GM21526 (cell line): ENCODE data around the gene GMPS.
"Not testable (repeated sequence)": the region's sequence is repeated elsewhere in the genome, so short reads cannot be mapped to it uniquely, and the experiment has no call there.

Experiments
- ATAC-seq: cut with Tn5 transposase; IDR thresholded peaks from one replicate; pipeline ENCODE4 v1.9.1; 2021; ENCODE audit warnings: moderate library complexity; ENCODE audit not compliant: unreplicated experiment, low FRiP score

Gene GMPS

DNA sequence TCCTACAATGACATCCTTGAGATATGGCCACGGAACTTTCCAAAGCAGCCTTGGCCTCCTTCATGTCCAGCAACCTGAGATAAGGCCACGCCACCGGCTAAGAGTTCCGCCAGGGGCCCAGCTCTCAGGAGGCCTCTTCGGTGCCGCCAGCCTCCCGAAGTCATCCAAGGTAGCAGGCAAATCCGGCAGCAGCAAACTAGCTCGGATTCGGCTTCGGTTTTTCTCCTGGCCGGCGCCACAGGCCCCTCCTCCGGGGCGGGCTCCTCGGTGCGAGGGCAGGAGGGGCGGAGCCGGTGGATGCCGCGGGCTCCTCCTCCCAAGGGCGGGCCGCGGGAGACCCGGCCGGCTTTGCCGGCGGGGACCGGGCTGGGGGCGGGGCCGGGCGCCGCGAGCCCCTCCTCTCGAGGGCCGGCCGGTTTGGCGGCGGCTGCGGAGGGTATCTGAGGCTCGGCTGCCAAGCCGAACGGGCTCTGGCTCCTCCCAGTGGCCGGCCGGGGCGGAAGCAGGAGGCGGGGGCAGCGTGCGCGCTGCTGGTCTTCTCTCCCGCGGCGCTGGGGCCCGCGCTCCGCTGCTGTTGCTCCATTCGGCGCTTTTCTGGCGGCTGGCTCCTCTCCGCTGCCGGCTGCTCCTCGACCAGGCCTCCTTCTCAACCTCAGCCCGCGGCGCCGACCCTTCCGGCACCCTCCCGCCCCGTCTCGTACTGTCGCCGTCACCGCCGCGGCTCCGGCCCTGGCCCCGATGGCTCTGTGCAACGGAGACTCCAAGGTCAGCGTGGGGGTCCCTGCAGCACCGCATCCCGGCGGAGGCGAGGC is at the start of gene GMPS:
TSS of gene GMPS (plus strand) at position 518 of the 812 bp plus-strand sequence. CDS start at position 739, 221 bp downstream.
- ATAC-seq: peak; percentile 92

- ATAC-seq: not testable (repeated sequence)
Observed at GRCh38 chr3:155828490-155829098, 41.9 kb upstream of the GMPS start.

DNA sequence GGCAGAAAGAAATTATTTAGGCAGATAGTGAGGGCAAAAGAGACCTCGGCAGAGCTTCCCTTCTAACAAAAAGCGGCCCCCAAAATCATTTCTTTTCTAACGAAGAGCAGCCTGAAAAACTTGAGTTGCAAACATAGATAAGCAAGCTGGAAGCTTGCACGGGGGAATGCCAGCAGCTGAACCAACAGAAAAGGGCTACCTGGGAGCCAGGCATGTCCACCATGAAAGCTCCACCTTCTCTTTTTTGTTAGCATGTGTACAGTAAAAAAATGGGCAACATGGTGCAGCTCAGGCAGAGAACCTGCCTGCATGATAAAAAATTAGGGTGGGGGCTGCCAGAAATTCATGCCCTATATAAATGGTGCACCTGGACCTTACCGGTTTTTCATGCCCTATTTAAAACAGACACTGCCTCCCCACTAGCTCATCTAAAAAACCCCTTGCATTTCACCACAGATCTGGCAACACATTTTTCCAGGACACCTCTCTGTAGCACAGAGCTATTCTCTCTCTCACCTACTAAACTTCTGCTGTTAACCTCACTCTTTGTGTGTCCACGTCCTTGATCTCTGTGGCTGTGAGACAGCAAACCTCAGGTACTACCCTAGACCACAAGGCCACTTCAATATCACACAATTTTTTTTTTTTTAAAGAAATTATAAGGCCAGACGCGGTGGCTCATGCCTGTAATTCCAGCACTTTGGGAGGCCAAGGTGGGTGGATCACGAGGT is 34.9 kb upstream of the GMPS start:
- no peak for ATAC-seq

DNA sequence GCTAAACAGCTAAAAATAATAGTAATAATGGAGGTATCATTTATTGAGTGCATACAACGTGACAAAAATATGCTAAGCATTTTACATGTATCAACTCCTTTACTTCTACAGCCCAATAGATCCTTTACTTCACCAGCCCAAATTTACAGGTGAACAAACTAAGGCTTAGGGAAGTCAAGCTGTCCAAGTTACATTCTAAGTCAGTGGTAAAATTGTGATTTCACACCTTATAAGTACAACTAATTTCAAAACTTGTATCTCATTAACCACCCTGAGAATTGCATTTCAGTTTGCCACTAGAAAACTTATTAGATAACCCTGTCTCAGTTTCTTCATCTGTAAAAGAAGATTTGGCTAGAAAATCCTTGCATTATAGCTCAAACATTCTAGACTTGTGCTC is 26.9 kb upstream of the GMPS start:
- no peak for ATAC-seq

DNA sequence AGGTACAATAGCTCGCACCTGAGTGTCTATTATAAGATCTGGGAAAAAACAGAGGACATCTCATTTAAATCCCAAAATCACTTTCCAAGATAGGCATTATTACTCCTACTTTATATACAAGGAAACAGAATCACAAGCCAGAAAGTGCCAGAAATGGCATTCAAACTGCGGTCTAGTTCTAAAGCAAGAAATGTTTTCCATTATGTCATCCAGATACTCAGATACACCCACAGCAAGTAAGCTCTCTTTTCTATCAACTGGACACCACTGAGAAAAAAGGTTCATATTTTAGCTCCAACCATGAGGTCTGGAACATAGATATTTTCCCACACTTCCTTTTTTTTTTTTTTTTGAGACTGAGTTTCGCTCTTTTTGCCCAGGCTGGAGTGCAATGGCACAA is 24.3 kb upstream of the GMPS start:
- no peak for ATAC-seq

DNA sequence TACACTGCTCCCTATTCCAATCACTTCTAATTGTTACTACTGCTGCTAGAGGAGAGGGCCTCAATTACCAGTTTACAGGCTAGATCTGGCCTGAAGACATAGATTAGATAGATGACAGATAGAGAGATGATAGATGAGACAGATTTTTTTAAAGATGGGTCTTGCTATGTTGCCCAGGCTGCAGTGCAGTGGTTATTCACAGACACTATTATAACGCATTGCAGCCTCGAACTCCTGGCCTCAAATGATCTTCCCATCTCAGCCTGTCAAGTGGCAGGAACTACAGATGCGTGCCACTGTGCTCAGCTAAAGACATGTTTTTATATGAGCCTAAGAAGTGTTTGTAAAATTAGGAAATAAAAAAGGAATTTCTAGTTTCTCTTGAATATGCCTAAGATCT is 22.5 kb upstream of the GMPS start:
- no peak for ATAC-seq

DNA sequence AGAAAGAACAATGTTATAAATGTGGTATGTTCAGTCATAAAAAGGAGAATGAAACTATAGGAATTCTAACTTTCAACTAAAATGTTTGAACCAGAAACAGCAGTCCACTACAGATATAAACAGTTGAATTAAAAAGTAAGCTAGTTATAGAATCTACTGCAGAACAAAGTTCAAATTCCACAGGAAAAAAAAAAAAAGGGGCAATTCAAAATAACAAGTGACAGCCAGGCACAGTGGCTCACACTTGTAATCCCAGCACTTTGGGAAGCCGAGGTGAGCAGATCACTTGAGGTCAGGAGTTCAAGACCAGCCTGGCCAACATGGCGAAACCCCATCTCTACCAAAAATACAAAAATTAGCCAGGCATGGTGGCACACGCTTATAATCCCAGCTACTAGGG is 21.0 kb upstream of the GMPS start:
- ATAC-seq: not testable (repeated sequence)

DNA sequence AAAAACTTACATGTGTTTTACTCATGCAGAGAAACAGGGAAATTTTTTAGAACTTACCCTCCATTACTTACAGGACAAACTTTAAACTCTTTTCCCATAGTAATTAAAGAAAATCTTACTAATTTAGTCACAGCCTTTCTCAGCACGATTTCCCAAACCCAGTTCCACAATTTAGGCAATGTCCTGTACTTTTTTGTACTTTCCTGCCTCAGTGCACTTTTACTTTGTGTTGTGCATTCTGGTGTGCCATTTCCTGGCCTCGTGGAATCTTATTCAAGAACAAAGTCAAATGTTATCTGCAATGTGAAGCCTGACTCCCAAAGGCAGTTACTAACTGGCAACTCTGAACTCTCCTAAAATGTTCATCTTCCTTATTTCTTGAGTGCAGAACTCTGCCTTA is 18.1 kb upstream of the GMPS start:
- no peak for ATAC-seq

DNA sequence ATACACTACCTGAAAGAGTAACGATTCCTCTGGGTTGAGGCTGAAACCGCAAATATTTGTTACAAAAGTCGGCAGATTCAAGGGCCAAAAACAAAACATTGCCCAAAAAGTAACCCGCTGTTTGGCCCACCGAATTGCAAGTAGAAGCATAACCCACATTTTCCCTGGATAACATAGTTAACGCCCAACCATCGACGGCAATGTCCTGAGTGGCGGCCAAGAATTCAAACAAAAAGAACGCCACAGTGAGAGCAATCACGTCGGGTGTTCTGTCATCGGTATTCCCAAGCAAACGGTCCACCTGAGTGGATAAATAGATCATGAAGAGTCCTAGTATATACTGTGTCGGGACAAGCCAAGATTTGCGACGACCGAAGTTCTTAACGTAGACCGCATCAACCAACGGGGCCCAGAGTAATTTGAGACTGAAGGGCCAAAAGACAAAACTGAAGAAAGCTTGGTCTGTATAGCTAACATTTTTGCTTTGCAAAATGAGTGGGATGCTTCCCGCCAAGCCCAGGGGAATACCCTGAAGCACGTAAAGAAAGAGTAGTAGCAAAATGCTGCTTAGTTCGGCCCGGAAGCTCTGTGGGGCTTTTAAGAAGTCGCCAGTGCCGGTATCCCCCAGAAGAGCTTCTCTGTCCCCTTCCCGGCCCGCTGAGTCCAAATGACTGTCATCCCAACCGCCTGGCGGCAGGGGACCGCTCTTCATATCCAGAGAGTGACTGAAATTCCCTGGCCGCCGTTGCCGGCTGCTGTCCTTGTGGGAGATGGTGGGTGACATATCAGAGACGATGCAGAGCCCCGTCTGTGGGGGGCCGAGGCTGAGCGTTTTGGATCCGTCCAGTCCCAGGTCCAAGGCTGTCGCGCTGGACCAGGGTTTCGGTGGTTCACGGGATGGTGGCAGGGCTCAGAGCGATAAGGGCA is 17.0 kb upstream of the GMPS start:
- ATAC-seq: peak; percentile 10

DNA sequence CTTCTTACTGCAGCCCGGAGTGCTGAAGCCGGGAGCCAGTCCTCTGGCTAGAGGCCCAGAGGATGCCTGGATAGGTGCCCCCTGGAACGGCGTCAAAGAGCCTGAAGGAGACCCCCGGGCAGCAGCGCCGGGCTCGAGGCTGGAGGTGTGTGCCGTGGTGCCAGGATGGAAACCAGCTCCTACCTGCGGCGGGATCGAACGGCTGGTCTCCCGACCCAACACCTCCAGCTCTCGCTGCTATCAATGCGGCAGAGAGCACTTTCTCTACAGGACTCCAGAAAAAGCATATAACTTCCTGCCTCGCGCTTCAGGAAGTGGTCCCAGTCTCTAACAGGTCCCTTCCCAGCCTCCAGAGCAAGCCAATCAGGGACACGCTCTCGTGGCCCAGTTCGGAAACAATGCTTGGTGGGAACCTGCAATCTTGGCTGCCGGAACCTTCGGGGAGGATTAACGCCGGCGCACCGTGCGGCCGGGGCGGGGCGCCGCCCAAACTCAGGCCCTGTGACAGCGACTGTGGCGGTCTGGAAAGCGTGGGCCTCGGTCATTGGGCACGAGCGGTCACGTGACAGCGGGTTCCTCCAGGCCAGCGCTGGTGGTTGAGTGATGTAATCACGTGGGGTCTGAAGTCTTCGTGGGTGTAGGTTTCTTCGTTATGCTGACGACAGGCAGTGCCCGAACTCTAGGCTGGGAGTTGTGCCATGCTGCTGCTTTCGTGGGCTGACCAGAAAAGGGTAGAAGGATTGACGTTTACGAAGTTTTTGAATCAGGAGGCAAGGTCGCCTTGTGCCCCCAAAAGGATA is 16.1 kb upstream of the GMPS start, which contains the start of gene SLC33A1:
TSS of gene SLC33A1 (minus strand) at position 287 of the 800 bp plus-strand sequence. CDS start 430 bp downstream, outside the sequence.
- peak; percentile 91 for ATAC-seq

DNA sequence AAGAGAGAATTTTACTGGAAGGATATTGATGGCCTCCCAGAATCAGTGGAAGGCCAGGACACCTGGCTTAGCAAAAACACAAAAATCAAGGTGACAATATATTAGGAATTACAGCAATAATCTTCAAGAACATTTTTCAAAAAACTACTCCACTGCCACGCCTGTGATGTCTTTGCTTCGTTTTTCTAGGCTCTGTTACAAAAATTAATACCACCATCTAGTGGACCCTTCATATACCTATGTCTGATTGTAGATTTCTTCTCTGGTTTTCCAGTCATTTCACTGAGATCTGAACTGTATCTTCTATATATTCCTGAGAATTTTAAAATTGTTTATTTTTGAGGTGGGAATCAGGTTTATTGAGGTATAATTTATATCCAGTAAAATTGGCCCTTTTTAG is 10.6 kb upstream of the GMPS start:
- ATAC-seq: peak; percentile 37

DNA sequence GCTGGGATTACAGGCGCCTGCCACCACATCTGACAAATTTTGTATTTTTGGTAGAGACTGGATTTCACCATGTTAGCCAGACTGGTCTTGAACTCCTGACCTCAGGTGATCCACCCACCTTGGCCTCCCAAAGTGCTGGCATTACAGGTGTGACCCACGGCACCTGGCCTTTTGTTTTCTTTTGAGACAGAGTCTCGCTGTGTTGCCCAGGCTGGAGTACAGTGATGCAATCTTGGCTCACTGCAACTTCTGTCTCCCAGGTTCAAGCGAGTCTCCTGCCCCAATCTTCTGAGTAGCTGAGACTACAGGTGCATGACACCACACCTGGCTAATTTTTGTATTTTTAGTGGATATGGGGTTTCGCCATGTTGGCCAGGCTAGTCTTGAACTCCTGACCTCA is 10.0 kb upstream of the GMPS start:
- ATAC-seq: not testable (repeated sequence)

- no peak for ATAC-seq
Observed at GRCh38 chr3:155861476-155862183, 8.8 kb upstream of the GMPS start.

- ATAC-seq: not testable (repeated sequence)
Observed at GRCh38 chr3:155862290-155862982, 8.0 kb upstream of the GMPS start.

GRCh38 chr3:155863072-155863784 is 7.2 kb upstream of the GMPS start:
- ATAC-seq: no peak

DNA sequence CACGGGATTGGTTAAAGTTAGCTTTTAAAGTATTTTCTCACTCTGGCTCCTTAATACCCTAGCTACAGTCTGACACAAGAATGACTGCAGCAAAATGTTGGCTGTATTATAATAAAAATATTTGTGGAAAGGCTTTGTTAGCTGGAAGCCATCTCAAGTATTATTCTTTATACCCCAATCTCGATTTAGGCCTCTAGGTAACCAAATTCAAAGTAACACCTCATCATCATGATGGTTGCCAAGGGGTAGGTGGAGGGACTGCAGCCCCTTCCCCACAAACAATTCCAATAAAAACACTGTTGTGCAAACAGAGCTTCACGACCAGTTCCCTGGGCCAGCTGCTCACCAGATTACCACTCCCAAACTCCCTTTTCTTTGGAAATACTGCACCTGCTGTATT is 759 bp upstream of the GMPS start:
- ATAC-seq: no peak

DNA sequence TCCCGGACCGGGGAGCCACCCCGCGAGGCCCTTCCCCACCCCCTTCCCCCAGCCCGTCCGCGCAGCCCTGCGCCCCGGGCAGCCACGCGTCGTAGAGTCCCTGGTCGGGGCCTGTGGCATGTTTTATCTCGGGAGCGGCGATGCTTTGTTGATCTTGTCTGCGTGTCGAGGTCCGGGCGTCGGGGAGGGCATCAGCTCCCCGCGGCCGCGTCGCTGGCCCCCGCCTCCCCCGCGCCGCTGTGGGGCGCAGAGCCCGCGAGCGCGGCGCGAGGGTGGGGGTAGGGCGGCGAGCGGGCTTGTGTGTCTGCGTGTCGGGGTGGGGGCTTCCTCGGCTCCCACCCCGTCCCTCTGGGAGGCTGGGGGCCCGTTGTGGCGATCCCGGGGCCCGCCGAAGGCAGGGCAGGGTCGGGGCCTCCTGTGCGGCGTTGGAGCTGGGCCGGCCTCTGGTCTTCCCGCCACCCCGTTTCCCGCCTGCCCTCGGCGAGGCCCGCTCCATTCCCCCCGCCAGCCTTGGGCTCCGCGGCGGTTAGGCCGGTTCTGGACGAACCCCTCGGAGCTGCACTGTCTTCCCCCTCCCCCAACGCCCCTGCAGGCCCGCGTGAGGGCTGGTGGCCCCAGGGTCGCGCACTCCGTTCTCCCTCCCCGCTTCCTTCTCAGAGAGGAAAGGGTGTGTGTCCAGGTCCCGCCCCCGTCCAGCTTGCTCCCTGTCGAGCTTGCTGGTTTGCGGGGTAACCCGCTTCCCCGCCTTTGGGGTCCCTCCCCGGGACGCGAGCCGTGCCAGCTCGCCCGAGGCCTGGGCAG is 695 bp downstream of the GMPS start:
- ATAC-seq: peak; percentile 23
